ENCODE measurements around the gene ABCC4.

DNA sequence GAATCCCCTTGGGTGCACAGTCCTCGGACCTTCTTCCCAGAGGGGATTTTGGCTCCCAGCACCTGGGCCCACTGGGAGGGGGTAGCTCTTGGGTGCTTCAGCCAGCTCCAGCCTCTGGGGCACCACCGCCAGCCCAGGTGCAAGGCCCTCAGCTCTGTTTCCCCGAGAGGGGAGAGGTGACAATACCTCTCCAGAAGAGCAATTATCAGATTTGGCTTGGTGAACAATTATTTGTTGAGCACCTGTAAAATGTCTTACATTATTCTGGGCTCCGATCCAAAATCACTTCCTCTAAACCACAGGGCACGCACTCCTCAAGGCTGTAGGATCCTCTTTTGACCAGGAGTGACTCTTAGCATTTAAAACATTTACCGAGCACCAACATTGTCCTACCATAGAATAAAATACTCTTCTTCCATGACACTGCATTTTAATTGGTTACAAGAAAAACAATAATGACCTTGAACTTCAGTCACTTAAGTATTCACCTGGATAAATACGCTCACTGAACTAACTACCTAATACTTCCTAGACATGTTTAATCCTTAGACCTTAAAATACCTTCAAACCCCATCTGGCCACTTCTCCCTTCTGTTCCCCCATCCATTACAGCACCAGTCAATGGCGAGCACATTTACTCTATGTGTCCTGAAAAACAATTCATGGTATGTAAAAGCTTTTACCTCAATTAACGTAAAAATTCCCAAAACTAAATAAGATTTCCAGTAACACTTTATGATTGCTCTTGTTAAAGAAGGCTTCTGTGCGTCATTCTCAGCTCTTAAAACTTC, 54.8 kb downstream of the ABCC4 start:
- TF ChIP-seq, protein P1, sequence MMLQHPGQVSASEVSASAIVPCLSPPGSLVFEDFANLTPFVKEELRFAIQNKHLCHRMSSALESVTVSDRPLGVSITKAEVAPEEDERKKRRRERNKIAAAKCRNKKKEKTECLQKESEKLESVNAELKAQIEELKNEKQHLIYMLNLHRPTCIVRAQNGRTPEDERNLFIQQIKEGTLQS (IDR thresholded peaks at IDR 0.05), result no peak
- TF ChIP-seq, protein P2, sequence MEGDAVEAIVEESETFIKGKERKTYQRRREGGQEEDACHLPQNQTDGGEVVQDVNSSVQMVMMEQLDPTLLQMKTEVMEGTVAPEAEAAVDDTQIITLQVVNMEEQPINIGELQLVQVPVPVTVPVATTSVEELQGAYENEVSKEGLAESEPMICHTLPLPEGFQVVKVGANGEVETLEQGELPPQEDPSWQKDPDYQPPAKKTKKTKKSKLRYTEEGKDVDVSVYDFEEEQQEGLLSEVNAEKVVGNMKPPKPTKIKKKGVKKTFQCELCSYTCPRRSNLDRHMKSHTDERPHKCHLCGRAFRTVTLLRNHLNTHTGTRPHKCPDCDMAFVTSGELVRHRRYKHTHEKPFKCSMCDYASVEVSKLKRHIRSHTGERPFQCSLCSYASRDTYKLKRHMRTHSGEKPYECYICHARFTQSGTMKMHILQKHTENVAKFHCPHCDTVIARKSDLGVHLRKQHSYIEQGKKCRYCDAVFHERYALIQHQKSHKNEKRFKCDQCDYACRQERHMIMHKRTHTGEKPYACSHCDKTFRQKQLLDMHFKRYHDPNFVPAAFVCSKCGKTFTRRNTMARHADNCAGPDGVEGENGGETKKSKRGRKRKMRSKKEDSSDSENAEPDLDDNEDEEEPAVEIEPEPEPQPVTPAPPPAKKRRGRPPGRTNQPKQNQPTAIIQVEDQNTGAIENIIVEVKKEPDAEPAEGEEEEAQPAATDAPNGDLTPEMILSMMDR (IDR thresholded peaks at IDR 0.05; ENCODE audit: low read depth, low read length, missing input control), result no peak
- TF ChIP-seq RXRA (IDR thresholded peaks at IDR 0.05) (no peak), YY1 (IDR thresholded peaks at IDR 0.05) (no peak), SP1 (IDR thresholded peaks at IDR 0.05) (no peak), FOXA1 (IDR thresholded peaks at IDR 0.05) (no peak), GABPA (IDR thresholded peaks at IDR 0.05 in 1 of 2, conservative IDR thresholded peaks at IDR 0.05 in 1 of 2) (no peak)
- TF ChIP-seq, protein P3, sequence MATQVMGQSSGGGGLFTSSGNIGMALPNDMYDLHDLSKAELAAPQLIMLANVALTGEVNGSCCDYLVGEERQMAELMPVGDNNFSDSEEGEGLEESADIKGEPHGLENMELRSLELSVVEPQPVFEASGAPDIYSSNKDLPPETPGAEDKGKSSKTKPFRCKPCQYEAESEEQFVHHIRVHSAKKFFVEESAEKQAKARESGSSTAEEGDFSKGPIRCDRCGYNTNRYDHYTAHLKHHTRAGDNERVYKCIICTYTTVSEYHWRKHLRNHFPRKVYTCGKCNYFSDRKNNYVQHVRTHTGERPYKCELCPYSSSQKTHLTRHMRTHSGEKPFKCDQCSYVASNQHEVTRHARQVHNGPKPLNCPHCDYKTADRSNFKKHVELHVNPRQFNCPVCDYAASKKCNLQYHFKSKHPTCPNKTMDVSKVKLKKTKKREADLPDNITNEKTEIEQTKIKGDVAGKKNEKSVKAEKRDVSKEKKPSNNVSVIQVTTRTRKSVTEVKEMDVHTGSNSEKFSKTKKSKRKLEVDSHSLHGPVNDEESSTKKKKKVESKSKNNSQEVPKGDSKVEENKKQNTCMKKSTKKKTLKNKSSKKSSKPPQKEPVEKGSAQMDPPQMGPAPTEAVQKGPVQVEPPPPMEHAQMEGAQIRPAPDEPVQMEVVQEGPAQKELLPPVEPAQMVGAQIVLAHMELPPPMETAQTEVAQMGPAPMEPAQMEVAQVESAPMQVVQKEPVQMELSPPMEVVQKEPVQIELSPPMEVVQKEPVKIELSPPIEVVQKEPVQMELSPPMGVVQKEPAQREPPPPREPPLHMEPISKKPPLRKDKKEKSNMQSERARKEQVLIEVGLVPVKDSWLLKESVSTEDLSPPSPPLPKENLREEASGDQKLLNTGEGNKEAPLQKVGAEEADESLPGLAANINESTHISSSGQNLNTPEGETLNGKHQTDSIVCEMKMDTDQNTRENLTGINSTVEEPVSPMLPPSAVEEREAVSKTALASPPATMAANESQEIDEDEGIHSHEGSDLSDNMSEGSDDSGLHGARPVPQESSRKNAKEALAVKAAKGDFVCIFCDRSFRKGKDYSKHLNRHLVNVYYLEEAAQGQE (IDR thresholded peaks at IDR 0.05), result no peak
